TTC549 (cell line): ENCODE results near the gene KDM8.

Source experiments
- FAIRE-seq: peaks from 2 replicates; lab custom pipeline; 2012; peaks lifted over from hg19 to GRCh38; lab: Jason Lieb, UNC

The KDM8 gene

DNA sequence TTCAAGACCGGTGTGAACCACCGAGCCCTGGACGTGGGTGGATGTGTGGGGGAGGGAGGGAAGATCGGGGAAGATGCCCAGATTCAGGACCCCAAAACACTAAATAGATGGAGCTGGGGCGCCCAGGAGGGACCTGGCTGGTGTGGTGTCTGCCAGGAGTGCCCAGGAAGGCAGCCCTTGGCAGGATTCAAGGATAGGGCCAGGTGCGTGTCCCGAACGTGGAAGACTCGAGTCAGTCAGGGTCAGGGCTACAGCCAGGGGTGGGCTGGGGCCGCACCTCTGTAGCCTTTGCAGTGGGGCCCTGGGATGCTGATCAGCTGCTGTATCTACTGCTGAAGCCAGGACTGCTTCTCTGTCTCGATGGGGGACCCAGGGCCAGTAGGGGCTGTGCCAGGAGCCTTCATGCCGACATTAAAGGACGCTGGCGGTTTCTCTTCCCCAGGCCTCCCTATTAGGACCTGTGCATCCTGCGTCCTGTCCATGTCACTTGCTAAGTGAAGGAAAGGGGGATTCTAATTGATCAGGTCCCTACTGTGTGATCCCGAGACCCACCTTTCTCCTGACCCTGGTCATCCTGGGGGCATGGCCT is 13.1 kb downstream of the KDM8 start:
- FAIRE-seq: no peak

DNA sequence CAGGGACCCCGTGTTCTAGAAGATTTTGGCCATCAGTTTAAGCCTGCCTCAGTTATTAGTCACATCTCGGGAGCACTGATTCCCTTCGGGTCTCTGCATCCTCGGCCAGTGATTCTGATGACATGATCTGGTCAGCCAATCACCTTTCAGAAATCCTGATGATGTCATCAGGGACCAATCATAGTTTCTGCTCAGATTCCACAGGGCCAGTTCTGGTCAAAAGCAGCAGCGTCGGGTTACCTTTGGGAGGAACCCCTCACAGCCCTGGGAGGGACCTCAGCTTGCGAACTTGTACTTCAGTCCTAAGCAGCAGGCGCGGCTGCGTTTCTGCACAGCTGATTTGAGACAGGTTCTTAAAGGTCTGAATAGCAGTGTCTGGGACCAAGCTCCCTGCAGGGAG is 13.9 kb downstream of the KDM8 start:
- no peak for FAIRE-seq

DNA sequence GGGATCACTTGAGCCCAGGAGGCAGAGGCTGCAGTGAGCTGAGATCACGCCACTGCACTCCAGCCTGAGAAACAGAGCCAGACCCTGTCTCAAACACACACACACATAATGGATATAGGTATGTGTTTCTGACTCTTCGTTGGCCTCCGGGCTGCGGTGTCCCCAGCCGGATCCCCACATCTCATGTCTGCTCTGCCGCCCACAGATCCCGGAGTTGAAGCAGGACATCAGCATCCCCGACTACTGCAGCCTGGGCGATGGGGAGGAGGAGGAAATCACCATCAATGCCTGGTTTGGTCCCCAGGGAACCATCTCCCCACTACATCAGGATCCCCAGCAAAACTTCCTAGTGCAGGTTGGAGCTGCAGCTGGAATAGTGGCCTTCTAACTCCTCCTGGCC is 15.4 kb downstream of the KDM8 start:
- no peak for FAIRE-seq

DNA sequence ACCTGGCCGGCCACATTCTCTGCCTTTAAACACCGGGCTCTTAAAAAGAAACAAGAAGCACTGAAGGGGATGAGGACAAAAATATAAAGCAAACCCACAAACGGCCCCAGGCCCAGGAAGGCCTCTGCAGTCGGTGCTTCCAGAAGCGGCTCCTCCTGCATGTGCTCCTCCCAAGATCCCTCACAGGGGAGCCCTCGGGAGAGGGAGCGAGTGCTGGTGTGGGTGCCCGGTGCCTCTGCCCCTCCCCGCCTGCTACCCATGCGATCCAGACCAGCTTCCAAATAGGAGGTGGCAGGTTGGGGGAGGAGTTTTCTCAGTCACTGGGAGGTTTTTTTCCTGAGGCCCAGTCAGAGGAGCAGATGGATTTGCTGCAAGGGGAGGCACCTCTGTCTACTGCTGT is 15.8 kb downstream of the KDM8 start:
- FAIRE-seq: no peak

DNA sequence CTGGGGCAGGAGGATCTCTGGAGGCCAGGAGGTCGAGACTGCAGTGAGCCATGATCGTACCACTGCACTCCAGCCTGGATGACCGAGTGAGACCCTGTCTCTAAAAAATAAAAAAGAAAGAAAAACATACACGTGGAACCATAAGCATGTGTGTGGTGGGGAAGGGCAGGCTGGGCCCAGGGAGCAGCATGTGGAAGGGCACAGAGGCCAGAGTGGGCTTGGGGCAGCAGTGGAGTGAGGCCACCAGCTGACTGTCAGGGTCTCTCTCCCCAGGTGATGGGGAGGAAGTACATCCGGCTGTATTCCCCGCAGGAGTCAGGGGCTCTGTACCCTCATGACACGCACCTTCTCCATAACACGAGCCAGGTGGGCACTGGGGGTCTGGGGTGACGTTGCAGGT is 16.8 kb downstream of the KDM8 start:
- no peak for FAIRE-seq

DNA sequence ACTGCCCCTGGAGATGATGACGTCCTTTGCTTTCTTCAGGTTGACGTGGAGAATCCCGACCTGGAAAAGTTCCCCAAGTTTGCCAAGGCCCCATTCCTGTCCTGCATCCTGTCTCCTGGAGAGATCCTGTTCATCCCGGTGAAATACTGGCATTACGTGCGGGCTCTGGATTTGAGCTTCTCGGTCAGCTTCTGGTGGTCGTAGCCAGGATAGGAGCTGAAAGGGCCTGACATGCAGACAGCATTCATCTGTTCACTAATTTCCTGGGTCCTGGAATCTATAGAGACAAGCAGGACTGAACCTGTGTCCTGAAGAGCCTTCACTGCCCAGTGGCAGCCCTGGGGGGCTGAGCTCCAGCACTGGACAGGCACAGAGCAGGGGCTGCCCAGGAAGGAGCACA is 17.2 kb downstream of the KDM8 start:
- no peak for FAIRE-seq

DNA sequence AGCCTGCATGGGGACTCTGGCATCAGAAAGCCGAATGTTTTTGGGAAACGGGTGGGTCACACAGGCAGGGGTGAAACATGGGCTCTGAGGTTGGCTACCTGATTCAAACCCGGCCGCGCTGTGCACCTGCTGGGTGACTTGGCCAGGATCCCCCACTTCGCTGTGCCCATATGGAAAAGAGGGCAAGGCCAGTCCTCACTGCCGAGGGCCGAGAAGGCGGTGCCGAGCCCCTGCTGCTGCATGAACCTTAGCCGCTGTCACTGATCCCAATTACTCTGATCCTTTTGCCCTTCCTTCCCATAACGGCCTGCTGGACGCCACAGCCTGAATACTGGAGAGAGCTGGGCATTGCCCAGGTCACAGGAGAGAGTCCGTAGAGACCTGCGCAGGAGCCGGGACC is 17.7 kb downstream of the KDM8 start:
- FAIRE-seq: no peak

DNA sequence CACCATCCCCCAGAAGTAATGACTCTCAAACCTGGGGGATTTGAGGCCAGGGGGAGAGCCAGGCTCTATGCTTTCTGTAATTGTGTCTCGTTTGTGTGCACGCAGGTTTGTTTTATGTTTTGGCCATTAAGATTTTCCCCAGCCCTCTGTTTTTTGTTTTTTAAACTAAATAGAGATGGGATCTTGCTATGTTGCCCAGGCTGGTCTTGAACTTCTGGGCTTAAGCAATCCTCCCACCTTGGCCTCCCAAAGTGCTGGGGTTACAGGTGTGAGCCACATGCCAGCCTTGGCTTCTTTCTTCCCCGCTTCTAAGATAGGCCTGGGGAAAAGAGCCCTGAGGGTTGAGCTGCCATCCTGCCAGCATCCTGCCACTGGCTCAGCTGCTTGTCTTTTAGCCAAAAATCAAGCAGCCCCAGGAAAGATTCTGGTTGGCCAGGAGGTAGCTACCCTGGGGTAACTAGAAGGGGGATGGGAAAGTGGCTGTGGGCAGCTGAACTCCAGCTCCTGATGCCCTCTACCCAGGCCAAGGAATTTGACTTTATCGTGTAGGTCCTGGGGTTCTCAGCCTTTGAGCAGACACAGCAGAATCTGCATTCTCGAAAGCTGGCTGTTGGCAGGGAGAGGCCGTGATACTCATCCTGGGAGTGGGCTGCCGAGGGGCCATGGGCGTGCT is 18.4 kb downstream of the KDM8 start:
- no peak for FAIRE-seq

DNA sequence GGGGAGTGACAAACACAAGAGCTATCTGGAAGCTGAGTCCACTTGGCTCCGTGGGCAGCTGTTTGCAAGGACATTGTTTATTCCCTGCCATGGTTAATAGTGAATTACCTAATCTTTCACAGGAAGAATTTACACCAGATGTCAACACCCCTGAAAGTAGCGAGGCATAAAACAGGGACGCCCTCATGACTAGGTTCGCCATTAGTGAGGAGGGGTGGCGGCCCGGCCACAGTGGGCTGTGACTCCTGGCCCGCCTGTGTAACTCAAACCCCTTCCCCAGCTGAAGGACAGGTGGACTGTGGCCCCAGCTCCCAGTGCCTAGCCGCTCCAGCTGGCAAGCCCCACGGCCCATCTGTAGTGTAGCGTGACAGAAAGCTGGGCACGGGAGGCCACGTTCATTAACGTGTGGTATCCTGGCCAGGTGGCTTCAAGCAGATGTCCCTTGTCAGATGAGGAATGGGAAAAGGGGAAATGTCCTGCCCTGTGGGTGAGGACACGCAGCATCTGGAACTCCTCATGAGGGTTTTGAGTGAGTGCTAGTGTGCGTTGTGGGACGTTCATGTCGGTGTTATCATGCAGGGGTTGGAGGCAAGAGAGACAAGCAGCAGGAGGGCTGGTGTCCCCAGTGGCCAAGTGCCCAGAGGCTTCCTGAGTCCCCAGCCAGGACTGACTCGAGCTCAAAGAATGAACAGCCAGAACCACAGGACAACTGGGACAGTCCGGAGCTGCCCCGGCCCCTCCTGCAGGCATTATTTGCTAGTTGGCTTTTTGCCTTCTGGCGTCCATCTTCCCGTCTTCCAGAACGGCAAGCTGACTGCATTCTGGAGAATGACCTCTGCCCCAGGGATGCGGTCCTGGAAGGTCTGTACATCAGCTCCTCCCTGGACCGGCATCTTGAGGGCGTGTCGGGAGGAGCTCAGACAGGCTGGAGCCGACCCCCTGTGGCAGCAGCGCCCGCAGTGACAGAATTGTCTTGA is 19.2 kb downstream of the KDM8 start:
- no peak for FAIRE-seq

DNA sequence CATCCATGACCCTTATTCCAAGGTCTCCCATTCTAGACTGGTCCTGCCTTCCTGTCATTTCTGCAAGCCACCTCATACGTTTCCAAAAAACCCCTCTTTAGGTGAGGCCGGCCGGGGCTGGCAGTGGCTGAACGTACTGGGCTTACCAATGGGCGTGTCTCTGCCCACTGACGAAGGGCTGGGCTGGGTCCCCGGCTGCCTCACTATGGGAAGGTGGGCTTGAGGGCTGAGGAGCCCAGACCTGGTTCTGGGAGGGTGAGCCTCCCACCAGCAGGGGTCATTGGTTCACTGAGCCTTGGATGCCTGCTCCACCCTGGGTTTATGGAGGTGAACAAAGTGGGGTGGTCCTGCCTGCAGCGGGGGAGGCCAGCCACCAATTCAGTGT is 19.9 kb downstream of the KDM8 start:
- FAIRE-seq: no peak

DNA sequence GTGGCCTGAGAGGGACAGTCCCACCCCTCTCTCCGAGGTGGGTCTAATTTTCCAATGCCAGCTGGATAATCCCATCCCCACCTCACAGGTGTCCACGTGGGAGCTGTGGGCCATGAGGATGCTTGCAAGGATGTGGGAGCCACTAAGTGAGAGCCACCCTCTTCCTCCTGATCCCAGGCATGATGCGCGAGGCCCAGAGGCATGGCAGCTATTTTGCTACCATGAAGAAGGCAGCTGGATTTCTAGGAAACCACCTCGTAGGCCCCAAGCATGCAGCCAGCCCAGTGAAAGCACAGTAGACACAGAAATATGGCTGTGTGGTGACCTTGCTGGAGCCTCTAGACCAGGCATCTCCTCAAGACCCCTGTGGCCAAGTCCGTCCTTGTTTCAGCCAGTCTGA is 20.4 kb downstream of the KDM8 start:
- FAIRE-seq: no peak

DNA sequence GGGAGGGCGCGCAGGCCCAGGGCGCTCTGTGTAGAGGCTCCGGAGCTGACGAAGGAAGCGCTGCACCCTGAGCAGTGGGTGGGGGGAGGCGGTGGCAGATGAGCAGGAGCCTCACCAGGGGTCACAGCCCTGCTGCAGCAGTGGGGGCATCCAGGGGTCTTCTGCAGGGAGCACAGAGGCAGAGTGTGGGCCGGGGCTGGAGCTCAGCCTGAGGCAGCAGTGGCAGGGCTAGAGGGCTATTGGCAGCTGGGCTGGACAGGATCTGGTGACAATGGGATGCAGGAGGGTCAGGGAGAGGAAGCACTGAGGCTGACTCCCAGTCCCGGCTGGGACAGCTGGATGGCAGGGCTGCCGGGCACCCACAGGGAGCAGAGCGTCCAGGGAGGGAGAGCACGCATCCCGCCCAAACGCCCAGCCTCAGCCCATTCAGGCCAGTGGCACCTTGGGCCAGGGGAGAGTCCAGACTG is 21.0 kb downstream of the KDM8 start:
- FAIRE-seq: no peak

DNA sequence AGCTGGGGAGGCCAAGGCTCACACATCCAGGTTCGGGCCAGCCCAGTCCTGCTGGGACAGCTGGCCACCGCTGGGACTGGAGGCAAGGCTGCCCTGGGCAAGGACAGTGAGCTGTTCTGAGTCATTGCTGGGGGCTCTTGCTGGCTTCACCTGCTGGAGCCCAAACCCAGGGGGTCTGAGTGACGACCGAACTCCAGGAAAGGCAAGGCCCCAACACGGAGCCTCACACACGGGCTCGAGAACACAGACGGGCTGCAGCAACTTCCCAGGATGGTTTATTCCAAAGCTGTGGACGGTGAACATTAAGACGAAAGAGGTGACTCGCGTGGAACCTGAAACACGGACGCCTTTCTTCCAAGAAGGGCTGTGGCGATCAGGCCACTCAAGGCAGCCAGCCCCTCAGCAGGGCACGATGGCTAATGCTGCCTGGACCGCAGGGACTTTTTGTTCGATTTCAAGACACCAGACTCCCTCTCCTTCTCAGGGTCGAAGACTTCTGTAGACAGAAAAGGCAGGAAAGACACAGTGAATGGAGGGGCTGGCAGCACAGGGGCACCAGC is 21.5 kb downstream of the KDM8 start:
- no peak for FAIRE-seq

DNA sequence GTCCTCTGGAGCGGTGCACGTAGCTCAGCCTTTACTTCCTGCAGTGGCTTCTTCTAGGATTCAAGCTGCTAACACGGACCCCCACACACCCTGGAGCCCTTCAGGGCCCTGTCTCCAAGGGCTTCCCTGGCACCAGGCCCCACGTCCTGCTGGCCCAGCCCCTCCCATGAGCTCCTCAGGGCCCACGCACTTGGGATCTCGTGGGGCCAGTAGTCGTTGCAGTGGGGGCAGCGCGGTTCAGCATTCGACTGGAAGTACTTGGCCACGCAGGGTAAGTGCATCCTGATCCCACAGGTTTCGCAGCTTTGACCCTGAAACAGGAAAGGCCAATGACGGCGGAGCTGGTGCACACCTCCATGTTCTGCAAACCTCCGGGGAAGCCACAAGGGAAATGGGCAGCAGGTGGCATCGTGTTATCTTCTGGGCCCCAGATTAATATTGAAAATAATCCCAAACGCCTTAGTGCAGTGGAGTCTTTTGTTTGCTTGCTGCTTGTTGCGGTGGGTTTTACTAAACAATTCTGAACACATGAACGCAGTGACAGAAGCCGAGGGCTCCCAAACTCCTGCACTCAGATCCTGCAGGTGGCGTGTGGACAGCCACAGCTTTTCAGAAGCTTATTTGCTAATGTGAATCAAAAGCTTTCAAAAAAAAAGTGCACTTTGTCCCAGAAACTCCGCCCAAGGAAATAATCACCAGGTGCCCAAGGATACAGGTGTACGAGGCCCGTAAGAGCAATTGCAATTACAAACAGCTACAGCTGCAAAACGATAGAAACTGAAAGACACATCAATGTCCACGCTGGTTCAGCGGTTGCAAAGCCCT is 22.4 kb downstream of the KDM8 start:
- no peak for FAIRE-seq

DNA sequence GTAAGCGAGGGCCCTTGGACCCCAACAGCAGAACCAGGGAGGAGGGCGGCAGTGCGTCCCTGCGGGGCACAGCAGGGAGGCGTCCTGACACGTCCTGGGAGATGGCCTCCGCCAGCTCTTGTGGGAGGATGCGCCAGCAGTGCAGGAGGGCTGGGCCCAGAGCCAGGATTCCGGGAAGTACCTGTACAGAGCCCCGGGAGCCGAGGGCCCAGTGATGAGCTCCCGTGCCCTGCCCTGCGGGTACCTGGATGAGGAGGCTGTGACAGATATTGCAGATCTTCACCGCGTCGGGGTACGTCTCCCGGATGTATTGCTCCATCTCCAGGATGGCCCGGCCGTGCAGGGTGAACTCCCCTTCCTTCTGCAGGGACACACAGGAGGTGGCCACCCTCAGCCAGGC is 23.1 kb downstream of the KDM8 start:
- FAIRE-seq: no peak

DNA sequence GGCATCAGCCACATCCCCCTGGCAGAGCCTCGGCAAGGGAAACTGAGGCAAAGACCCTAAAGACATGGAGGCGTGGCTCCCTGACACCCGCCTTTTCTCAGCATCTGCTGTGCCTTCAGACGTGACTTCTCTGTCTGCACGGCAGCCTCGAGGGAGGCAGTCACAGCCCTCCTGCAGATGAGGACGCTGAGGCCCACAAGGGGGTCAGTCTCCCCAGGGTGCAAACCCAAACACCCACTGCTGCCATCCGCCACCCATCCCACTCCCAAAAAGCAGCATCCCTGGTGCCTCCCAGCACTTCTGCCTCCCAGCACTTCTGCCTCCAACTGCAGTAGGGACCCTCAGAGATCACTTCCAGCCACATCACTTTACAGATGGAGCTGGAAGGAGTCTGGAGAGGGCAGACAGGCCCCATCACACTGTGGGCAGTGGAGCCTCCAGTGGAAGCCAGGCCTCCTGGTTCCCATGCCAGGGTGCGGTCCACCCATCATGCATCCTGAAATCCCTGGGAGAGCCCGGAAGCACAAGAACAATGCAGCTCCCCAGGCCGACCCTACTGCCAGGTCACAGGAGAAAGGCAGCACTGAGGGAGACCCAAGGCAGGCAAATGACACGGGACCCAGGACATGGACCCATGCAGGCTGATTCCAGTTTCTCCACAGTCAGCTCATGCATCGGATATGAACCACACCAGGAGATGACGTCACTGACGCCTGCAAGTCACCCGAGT is 23.8 kb downstream of the KDM8 start:
- no peak for FAIRE-seq

DNA sequence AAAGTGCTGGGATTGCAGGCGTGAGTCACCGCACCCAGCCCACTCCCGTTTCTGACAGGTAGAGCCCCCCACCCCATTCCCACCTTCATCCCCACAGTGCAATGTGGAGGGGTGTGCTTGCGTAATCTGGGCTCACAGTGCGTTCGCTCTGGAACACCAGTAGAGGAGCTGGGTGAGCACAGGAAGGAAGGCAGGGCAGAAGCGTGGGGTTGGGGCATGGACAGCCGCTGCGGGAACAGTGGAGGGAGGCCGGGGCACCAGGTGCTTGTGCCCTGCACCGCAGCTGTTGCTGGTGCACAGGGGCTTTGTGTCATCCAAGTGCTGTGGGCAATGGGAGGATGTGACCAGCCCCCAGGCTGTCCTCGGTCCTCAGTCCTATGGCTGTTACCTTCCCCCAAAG is 24.7 kb downstream of the KDM8 start:
- no peak for FAIRE-seq

DNA sequence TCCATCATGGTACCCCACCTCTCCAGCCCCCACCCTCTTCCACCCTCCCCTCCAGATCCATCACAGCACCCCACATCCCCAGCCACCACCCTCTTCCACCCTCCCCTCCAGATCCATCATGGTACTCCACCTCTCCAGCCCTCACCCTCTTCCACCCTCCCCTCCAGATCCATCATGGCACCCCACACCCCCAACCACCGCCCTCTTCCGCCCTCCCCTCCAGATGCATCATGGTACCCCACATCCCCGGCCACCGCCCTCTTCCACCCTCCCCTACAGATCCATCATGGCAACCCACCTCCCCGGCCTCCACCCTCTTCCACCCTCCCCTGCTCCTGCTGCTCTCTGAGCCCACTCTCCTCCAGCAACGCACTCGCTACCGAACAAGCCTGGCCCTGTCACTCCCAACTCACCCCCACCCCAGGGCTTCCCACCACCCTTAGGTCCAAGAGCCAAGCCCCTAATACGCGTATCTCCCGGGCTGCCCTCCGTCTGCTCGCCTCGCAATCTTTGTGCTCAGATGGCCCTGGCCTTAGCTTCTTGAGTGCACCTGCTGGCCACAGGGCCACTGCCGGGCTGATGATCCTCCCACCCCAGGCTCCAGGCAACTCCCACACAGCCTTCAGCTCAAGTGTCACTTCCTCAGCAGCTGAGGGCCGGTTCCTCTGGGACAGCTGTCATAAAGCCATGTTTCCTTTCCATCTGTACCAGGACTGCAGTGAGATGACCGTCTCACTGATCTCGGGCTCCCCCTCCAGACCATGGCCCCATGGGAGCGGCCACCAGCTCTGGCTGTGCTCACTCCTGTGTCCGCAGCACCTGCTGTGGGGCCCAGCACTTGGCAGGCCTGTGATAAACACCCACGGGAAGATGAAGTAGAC is 25.5 kb downstream of the KDM8 start:
- FAIRE-seq: no peak

DNA sequence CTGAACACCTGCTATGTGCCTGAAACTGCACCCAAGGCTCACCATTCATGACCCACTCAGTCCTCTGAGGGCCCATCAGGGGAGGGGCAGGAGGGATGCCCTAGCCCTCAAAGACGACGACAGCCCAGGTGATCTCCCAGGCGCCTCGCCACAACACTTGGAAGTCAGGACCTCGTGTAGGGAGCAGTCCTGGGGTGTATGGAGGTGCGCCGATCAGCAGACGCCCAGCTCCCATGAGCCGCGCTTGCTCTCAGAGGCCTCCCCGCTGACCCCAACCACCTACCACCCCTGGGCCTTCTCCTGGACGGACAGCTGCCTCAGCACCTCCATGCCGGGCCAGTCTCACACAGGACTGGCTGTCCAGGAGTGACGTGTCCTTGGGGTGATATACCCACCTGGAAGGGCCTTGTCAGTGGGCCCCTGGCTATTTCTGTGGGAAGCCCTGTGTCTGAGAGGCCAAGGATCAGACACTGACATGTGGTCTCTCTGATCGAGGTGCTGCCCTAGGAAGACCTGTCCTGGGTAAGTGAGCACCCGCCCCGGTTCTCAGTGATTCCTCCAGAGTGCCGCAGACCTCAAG is 26.7 kb downstream of the KDM8 start:
- FAIRE-seq: no peak

DNA sequence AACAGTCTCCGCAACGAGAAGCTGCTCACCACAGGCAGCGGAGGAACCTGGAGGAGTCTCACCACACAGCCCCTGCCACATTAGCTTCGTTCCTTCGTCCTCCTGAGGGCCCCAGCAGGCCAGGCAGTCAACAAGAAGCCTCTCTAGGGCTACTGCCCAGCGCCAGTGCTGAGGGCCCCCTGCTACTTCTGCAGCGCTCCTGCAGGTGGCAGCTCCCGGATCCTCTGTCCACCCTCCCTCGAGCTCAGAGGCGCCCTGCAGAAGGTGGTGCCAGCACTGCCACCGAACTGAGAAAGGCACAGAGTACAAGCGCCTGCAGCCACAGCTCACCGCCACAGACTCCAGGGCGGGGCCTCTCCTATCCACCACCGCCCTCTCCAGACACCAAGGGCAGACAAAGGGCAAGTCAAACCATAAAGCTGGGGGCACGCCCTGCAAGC is 27.3 kb downstream of the KDM8 start:
- no peak for FAIRE-seq
